HG03095 (cell line): ENCODE data around the gene CEMIP2.

Experiments
- ATAC-seq: cut with Tn5 transposase; IDR thresholded peaks from one replicate; pipeline ENCODE4 v1.9.1; 2021; ENCODE audit warnings: moderate library complexity; ENCODE audit not compliant: unreplicated experiment

CEMIP2 gene

GRCh38 chr9:71752928-71753327, 15.4 kb downstream of the CEMIP2 start:
- no peak for ATAC-seq

- no peak for ATAC-seq
Measured at GRCh38 chr9:71752352-71752751, 16.0 kb downstream of the CEMIP2 start.

GRCh38 chr9:71748280-71748743, 20.0 kb downstream of the CEMIP2 start:
- no peak for ATAC-seq

- no peak for ATAC-seq
Measured at GRCh38 chr9:71747576-71747975, 20.7 kb downstream of the CEMIP2 start.

GRCh38 chr9:71746758-71747125, 21.6 kb downstream of the CEMIP2 start:
- ATAC-seq = no peak

GRCh38 chr9:71746023-71746757, 22.1 kb downstream of the CEMIP2 start:
- ATAC-seq = no peak

GRCh38 chr9:71744754-71745521, 23.4 kb downstream of the CEMIP2 start:
- no peak for ATAC-seq

GRCh38 chr9:71743882-71744281, 24.4 kb downstream of the CEMIP2 start:
- no peak for ATAC-seq

GRCh38 chr9:71743217-71743705, 25.1 kb downstream of the CEMIP2 start:
- no peak for ATAC-seq

- ATAC-seq = no peak
Measured at GRCh38 chr9:71742703-71743102, 25.6 kb downstream of the CEMIP2 start.

- ATAC-seq = no peak
Measured at GRCh38 chr9:71741926-71742648, 26.2 kb downstream of the CEMIP2 start.

GRCh38 chr9:71740199-71740598, 28.1 kb downstream of the CEMIP2 start:
- no peak for ATAC-seq

GRCh38 chr9:71737455-71737854, 30.9 kb downstream of the CEMIP2 start:
- ATAC-seq = no peak

GRCh38 chr9:71736236-71736635, 32.1 kb downstream of the CEMIP2 start:
- no peak for ATAC-seq

GRCh38 chr9:71734950-71735349, 33.4 kb downstream of the CEMIP2 start:
- no peak for ATAC-seq

- no peak for ATAC-seq
Measured at GRCh38 chr9:71733176-71733575, 35.1 kb downstream of the CEMIP2 start.

GRCh38 chr9:71729816-71730526, 38.3 kb downstream of the CEMIP2 start:
- ATAC-seq = no peak

GRCh38 chr9:71726723-71727122, 41.6 kb downstream of the CEMIP2 start:
- ATAC-seq = no peak

- ATAC-seq = no peak
Measured at GRCh38 chr9:71725590-71726338, 42.5 kb downstream of the CEMIP2 start.

- no peak for ATAC-seq
Measured at GRCh38 chr9:71721855-71722254, 46.5 kb downstream of the CEMIP2 start.
